GM12891 (cell line): ENCODE data around the gene PNPO.
"Not testable (repeated sequence)": the region's sequence is repeated elsewhere in the genome, so short reads cannot be mapped to it uniquely, and the experiment has no call there.

Experiments
- DNase-seq: peaks from one replicate; pipeline ENCODE4 v3.0.0; 2011; ENCODE audit warnings: low spot score; ENCODE audit not compliant: insufficient read length
- FAIRE-seq: peaks from 2 replicates; lab custom pipeline; 2011; peaks lifted over from hg19 to GRCh38; lab: Jason Lieb, UNC
- PAX5 ChIP-seq: IDR thresholded peaks from 2 replicates; pipeline ENCODE4 v1.6.1; 2011; ENCODE audit warnings: low read length, moderate library complexity, mild to moderate bottlenecking; ENCODE audit not compliant: insufficient read depth, severe bottlenecking
- POLR2A ChIP-seq: IDR thresholded peaks from 2 replicates; pipeline ENCODE4 v1.6.1; 2011; ENCODE audit warnings: low read depth, low read length, control low read depth
- POLR2AphosphoS5 ChIP-seq: IDR thresholded peaks from 2 replicates; pipeline ENCODE4 v1.6.1; 2011; ENCODE audit warnings: low read depth, low read length, control low read depth
- POU2F2 ChIP-seq: IDR thresholded peaks from 2 replicates; pipeline ENCODE4 v1.6.1; 2011; ENCODE audit warnings: low read depth, mild to moderate bottlenecking, control low read depth, low read length, moderate library complexity
- SPI1 ChIP-seq: IDR thresholded peaks from 2 replicates; pipeline ENCODE4 v1.6.1; 2011; ENCODE audit warnings: low read depth, low read length, control low read depth
- TAF1 ChIP-seq: IDR thresholded peaks from 2 replicates; pipeline ENCODE4 v1.6.1; 2011; ENCODE audit warnings: low read depth, low read length, control low read depth

PNPO gene

GRCh38 chr17:47934856-47935255 is 6.5 kb upstream of the PNPO start:
- FAIRE-seq (no peak), DNase-seq (no peak)
- TF ChIP-seq SPI1 (no peak), POU2F2 (no peak), PAX5 (no peak), POLR2AphosphoS5 (no peak), POLR2A (no peak), TAF1 (no peak)

- not testable (repeated sequence) for FAIRE-seq, DNase-seq
Measured at GRCh38 chr17:47935468-47935867, 5.9 kb upstream of the PNPO start.

GRCh38 chr17:47935961-47936360 is 5.4 kb upstream of the PNPO start:
- FAIRE-seq (no peak), DNase-seq (no peak)
- TF ChIP-seq POU2F2 (no peak), PAX5 (no peak), POLR2AphosphoS5 (no peak), TAF1 (no peak), SPI1 (no peak), POLR2A (no peak)

- no peak for DNase-seq
- FAIRE-seq, result no peak
- no peak for TF ChIP-seq SPI1
- no peak for TF ChIP-seq TAF1
- no peak for TF ChIP-seq POU2F2
- no peak for TF ChIP-seq PAX5
- TF ChIP-seq POLR2A, result no peak
- no peak for TF ChIP-seq POLR2AphosphoS5
Measured at GRCh38 chr17:47937941-47938340, 3.4 kb upstream of the PNPO start.

GRCh38 chr17:47942096-47942510 is 732 bp downstream of the PNPO start:
- FAIRE-seq, result no peak

GRCh38 chr17:47942568-47942967 is 1.2 kb downstream of the PNPO start:
- TF ChIP-seq POLR2A (no peak), SPI1 (no peak), TAF1 (no peak), PAX5 (no peak), POU2F2 (no peak), POLR2AphosphoS5 (no peak)
- DNase-seq (no peak), FAIRE-seq (no peak)

More at GRCh38 chr17:47942096-47942510, 732 bp downstream of the PNPO start:
- DNase-seq, result no peak
- TF ChIP-seq PAX5, result no peak
- no peak for TF ChIP-seq POLR2A
- TF ChIP-seq SPI1, result no peak
- TF ChIP-seq POLR2AphosphoS5, result no peak
- no peak for TF ChIP-seq POU2F2
- TF ChIP-seq TAF1, result no peak

GRCh38 chr17:47945080-47945479 is 3.7 kb downstream of the PNPO start:
- TF ChIP-seq POU2F2, result no peak
- no peak for TF ChIP-seq POLR2A
- no peak for TF ChIP-seq PAX5
- TF ChIP-seq SPI1, result no peak
- TF ChIP-seq TAF1, result no peak
- TF ChIP-seq POLR2AphosphoS5, result no peak
- DNase-seq (no peak), FAIRE-seq (no peak)

GRCh38 chr17:47945529-47946508 is 4.4 kb downstream of the PNPO start:
- TF ChIP-seq SPI1, result peak; percentile 79
- no peak for TF ChIP-seq PAX5
- FAIRE-seq (no peak), DNase-seq (no peak)

GRCh38 chr17:47946516-47946915 is 5.1 kb downstream of the PNPO start:
- DNase-seq (no peak), FAIRE-seq (no peak)
- no peak for TF ChIP-seq PAX5
- no peak for TF ChIP-seq POLR2A
- TF ChIP-seq TAF1, result no peak
- no peak for TF ChIP-seq POU2F2
- TF ChIP-seq POLR2AphosphoS5, result no peak
- no peak for TF ChIP-seq SPI1

- DNase-seq, result peak; percentile 75
- TF ChIP-seq POLR2AphosphoS5, result no peak
- no peak for TF ChIP-seq POLR2A
- TF ChIP-seq PAX5, result no peak
- no peak for TF ChIP-seq SPI1
- no peak for TF ChIP-seq POU2F2
- TF ChIP-seq TAF1, result no peak
Measured at GRCh38 chr17:47946929-47947397, 5.6 kb downstream of the PNPO start.

GRCh38 chr17:47948706-47949196 is 7.4 kb downstream of the PNPO start:
- DNase-seq (no peak), FAIRE-seq (no peak)
- TF ChIP-seq POU2F2 (no peak), TAF1 (no peak), POLR2A (no peak), POLR2AphosphoS5 (no peak), SPI1 (no peak), PAX5 (no peak)

More at GRCh38 chr17:47946929-47947397, 5.6 kb downstream of the PNPO start:
- peak; percentile 76 for FAIRE-seq
